GM23248 (cell line): ENCODE data around the gene C1QL2. TPM values are rescaled to one million over a fixed set of nuclear protein-coding genes. Genes with fewer than 3 reads are reported as not detected.

Experiments
- DNase-seq: peaks from one replicate; pipeline ENCODE4 v3.0.0-alpha.2; 2015
- H2AFZ ChIP-seq: fragments of 200-600 bp; sonication (generic); 2 replicates; pipeline ENCODE4 v1.6.1; 2016; ENCODE audit warnings: antibody characterized with exemption
- H3F3A ChIP-seq: fragments of 200-600 bp; sonication (generic); 2 replicates; pipeline ENCODE4 v1.6.1; 2016; ENCODE audit warnings: mild to moderate bottlenecking, antibody characterized with exemption, mixed run types; ENCODE audit not compliant: insufficient read depth
- H3K27ac ChIP-seq: fragments of 200-600 bp; sonication (generic); 2 replicates; pipeline ENCODE4 v1.5.1; 2016; ENCODE audit warnings: mild to moderate bottlenecking
- H3K27me3 ChIP-seq: fragments of 200-600 bp; sonication (generic); replicated peaks from 2 replicates; pipeline ENCODE4 v1.6.1; 2016; ENCODE audit warnings: mild to moderate bottlenecking; ENCODE audit not compliant: insufficient read depth
- H3K36me3 ChIP-seq: fragments of 200-600 bp; sonication (generic); 2 replicates; pipeline ENCODE4 v1.6.1; 2016; ENCODE audit warnings: low read depth, mild to moderate bottlenecking
- H3K4me1 ChIP-seq: fragments of 200-600 bp; sonication (generic); 2 replicates; pipeline ENCODE4 v1.6.1; 2016; ENCODE audit warnings: mild to moderate bottlenecking; ENCODE audit not compliant: insufficient read depth
- H3K4me2 ChIP-seq: fragments of 200-600 bp; sonication (generic); one replicate; pipeline ENCODE4 v1.6.1; 2016; ENCODE audit warnings: mild to moderate bottlenecking; ENCODE audit not compliant: unreplicated experiment
- H3K4me3 ChIP-seq: fragments of 200-600 bp; sonication (generic); 2 replicates; pipeline ENCODE4 v1.5.1; 2016; ENCODE audit warnings: mild to moderate bottlenecking
- H3K79me2 ChIP-seq: fragments of 200-600 bp; sonication (generic); 2 replicates; pipeline ENCODE4 v1.6.1; 2016; ENCODE audit warnings: mild to moderate bottlenecking; ENCODE audit not compliant: insufficient read depth
- H3K9ac ChIP-seq: fragments of 200-600 bp; sonication (generic); 2 replicates; pipeline ENCODE4 v1.6.1; 2016; ENCODE audit warnings: mild to moderate bottlenecking
- H3K9me2 ChIP-seq: fragments of 200-600 bp; sonication (generic); 2 replicates; pipeline ENCODE4 v1.6.1; 2016; ENCODE audit warnings: mixed run types, mild to moderate bottlenecking, moderate library complexity; ENCODE audit not compliant: insufficient read depth
- H3K9me3 ChIP-seq: fragments of 200-600 bp; sonication (generic); one replicate; pipeline ENCODE4 v1.6.1; 2017; ENCODE audit warnings: low read depth
- H4K20me1 ChIP-seq: fragments of 200-600 bp; sonication (generic); 2 replicates; pipeline ENCODE4 v1.6.0; 2016; ENCODE audit not compliant: insufficient read depth
- EZH2 ChIP-seq: fragments of 200-600 bp; sonication (generic); IDR thresholded peaks from 2 replicates; pipeline ENCODE4 v1.6.1; 2018; ENCODE audit warnings: antibody characterized with exemption, mild to moderate bottlenecking; ENCODE audit not compliant: insufficient read depth, poor library complexity, severe bottlenecking
- EZH2phosphoT487 ChIP-seq: fragments of 200-600 bp; sonication (generic); IDR thresholded peaks from 2 replicates; pipeline ENCODE4 v1.6.1; 2018; ENCODE audit warnings: antibody characterized with exemption, moderate library complexity, mild to moderate bottlenecking, low read depth; ENCODE audit not compliant: insufficient read depth
- WGBS, 2 experiments: methylation state at CpG; one replicate each; pipeline ENCODE4 v1.1.6; 2015 to 2017; ENCODE audit warnings: low lambda C conversion rate in 2 of 2, low coverage in 1 of 2; ENCODE audit errors: missing lambda C conversion rate in 2 of 2; 5-methylcytosine and 5-hydroxymethylcytosine counted together
- in situ Hi-C: fragments of 300-500 bp; cut with MboI; formaldehyde crosslinking; loops from 2 replicates; pipeline ENCODE4 v1.15.0; 2020
- polyA plus RNA-seq: library from polyadenylated mRNA; unstranded; fragments of >200 nt; fragmentation: Nextera tagmentation; extraction: Ambion mirVana; gene quantifications from 2 replicates; pipeline ENCODE4 v1.2.1, GENCODE V29; 2016
- total RNA-seq: library from RNA; depleted of rRNA; stranded (reverse); fragments of >200 nt; shearing (Covaris generic); gene quantifications from 2 replicates; pipeline ENCODE4 v1.2.3, GENCODE V29; 2014

C1QL2 gene
- total and polyA plus RNA-seq, 2 experiments from 2014 or later: not detected

DNA sequence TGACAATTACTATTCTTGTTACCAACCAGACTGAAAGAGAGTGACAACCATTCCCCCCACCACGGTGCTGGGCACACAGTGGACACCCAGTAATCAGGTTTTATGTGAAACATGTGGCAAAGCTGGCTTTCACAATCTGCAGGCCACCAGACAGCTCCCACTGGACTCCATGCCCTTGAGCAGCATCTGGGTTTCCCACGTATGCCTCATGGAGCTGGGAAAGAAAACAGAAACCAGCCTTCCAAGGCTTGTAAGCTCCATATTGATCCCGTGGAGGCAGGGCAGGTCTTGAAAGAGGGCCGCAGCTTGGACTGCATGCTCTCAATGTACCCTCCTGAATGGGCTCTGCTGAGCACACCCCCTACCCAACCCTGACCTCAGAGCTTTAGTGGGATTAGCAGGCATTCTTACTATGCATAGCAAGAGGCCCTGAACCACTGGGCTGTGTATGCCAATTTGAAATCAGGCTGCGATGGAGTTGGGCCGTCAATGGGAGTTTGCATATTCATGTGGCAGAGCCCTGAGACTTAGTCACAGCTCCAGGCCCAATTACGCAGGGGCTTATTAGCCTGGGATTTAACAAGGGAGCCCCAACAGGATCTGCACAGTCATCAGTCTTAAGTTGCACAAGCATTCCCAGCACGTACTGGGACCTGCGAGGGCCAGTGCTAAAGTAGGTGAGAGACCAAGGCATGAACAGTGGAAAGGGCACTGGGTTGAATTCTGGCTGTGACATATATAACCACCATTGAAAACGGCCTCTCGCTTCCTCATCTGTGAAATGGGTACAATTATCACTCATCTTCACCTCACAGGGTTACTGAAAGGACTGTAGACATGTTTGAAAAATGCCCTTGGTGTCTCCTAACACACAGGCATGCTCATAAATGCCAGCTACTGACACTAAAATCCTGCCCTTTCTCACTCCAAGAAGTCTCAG, 10.5 kb downstream of the C1QL2 start:
- Histone ChIP-seq H2AFZ (no peak overlapping the region), H3K27me3 (peaks cover 62% of the 10 kb centered on the region), H3K36me3 (no peaks in the 10 kb centered on the region), H3K9ac (no peak overlapping the region), H3K4me1 (no peaks in the 10 kb centered on the region), H3K27ac (no peak overlapping the region), H3F3A (no peaks in the 10 kb centered on the region), H3K4me2 (no peak overlapping the region), H3K4me3 (no peak overlapping the region), H4K20me1 (no peaks in the 10 kb centered on the region), H3K9me2 (no peaks in the 10 kb centered on the region), H3K79me2 (no peaks in the 10 kb centered on the region), H3K9me3 (no peaks in the 10 kb centered on the region)
- TF ChIP-seq EZH2 (no peak), EZH2phosphoT487 (no peak)
- WGBS, 2 experiments: 29 to 34% methylated on average over 11 of the region's 11 CpGs
- in situ Hi-C loops: no loop called here
- DNase-seq: no peak

GRCh38 chr2:119144806-119145205, 13.7 kb downstream of the C1QL2 start:
- no peaks in the 10 kb centered on the region for H3K9me3 ChIP-seq
- no peaks in the 10 kb centered on the region for H3K9me2 ChIP-seq
- H3K9ac ChIP-seq: no peak overlapping the region
- no peaks in the 10 kb centered on the region for H3K36me3 ChIP-seq
- 55 to 85% methylated on average over 5 of the region's 5 CpGs for WGBS, 2 experiments
- TF ChIP-seq EZH2 (no peak), EZH2phosphoT487 (no peak)
- no peak overlapping the region for H2AFZ ChIP-seq
- H3K27ac ChIP-seq: no peak overlapping the region
- no peak for DNase-seq
- H4K20me1 ChIP-seq: no peaks in the 10 kb centered on the region
- H3K4me2 ChIP-seq: no peak overlapping the region
- no peaks in the 10 kb centered on the region for H3F3A ChIP-seq
- in situ Hi-C loops: no loop called here
- H3K79me2 ChIP-seq: no peaks in the 10 kb centered on the region
- H3K4me1 ChIP-seq: no peaks in the 10 kb centered on the region
- H3K4me3 ChIP-seq: no peak overlapping the region
- H3K27me3 ChIP-seq: peaks cover 55% of the 10 kb centered on the region

- no peak overlapping the region for H3K9ac ChIP-seq
- H3K4me2 ChIP-seq: no peak overlapping the region
- no peaks in the 10 kb centered on the region for H3K4me1 ChIP-seq
- no peak overlapping the region for H3K27ac ChIP-seq
- no peak overlapping the region for H2AFZ ChIP-seq
- H4K20me1 ChIP-seq: no peaks in the 10 kb centered on the region
- H3K9me3 ChIP-seq: no peaks in the 10 kb centered on the region
- H3K36me3 ChIP-seq: no peaks in the 10 kb centered on the region
- DNase-seq: no peak
- 38 to 39% methylated on average over 10 to 11 of the region's 11 CpGs for WGBS, 2 experiments
- no peak overlapping the region for H3K4me3 ChIP-seq
- H3K79me2 ChIP-seq: no peaks in the 10 kb centered on the region
- TF ChIP-seq EZH2phosphoT487: no peak
- TF ChIP-seq EZH2: no peak
- in situ Hi-C loops: no loop called here
- no peaks in the 10 kb centered on the region for H3F3A ChIP-seq
- H3K9me2 ChIP-seq: no peaks in the 10 kb centered on the region
- peaks cover 47% of the 10 kb centered on the region for H3K27me3 ChIP-seq
Observed at GRCh38 chr2:119142824-119143223, 15.7 kb downstream of the C1QL2 start.

DNA sequence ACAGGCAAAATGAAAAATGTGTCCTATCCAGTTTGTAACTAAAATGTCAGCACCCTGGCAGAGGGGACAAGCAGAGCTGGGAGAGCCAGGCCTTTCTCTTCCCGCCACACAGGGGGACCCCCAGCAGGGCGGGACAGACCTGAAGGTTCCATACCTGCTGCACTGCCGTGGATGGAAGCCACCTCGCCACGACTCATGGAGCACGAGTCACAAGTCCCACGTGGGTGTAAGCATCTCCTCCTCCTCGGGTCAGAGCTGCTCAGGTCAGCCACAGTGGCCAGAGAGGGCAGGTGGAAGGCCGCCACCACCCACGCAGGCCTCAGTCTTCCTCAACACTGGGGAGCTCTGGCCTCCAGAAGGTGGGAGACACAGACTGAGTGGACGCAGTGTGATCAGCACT, 21.0 kb downstream of the C1QL2 start:
- in situ Hi-C loops: no loop called here
- Histone ChIP-seq H3K4me3 (no peak overlapping the region), H3K36me3 (no peaks in the 10 kb centered on the region), H3K9me2 (no peaks in the 10 kb centered on the region), H3K27ac (no peak overlapping the region), H2AFZ (no peak overlapping the region), H3K9me3 (no peaks in the 10 kb centered on the region), H3K4me2 (no peak overlapping the region), H3K79me2 (no peaks in the 10 kb centered on the region), H3F3A (no peaks in the 10 kb centered on the region), H3K9ac (no peak overlapping the region), H4K20me1 (no peaks in the 10 kb centered on the region), H3K27me3 (peaks cover 19% of the 10 kb centered on the region), H3K4me1 (no peaks in the 10 kb centered on the region)
- DNase-seq: no peak
- TF ChIP-seq EZH2phosphoT487 (no peak), EZH2 (no peak)
- WGBS, 2 experiments: 40 to 50% methylated on average over 8 to 11 of the region's 11 CpGs
